Ishikawa (cell line): ENCODE data around the gene NCEH1.

Experiments used
- CEBPB ChIP-seq: IDR thresholded peaks from 2 replicates; pipeline ENCODE4 v1.6.1; 2012
- CREB1 ChIP-seq: IDR thresholded peaks from 2 replicates; pipeline ENCODE4 v1.6.1; 2012; ENCODE audit warnings: low read depth
- EGR1 ChIP-seq: IDR thresholded peaks from 2 replicates; pipeline ENCODE4 v1.6.1; 2012
- EP300 ChIP-seq: IDR thresholded peaks from 2 replicates; pipeline ENCODE4 v1.6.1; 2012; ENCODE audit warnings: borderline replicate concordance
- FOXM1 ChIP-seq: IDR thresholded peaks from 2 replicates; pipeline ENCODE4 v1.6.1; 2012; ENCODE audit warnings: low read depth, borderline replicate concordance
- NFIC ChIP-seq: IDR thresholded peaks from 2 replicates; pipeline ENCODE4 v1.6.1; 2012
- RAD21 ChIP-seq: IDR thresholded peaks from 2 replicates; pipeline ENCODE4 v1.6.1; 2012; ENCODE audit warnings: low read depth
- REST ChIP-seq: IDR thresholded peaks from 2 replicates; pipeline ENCODE4 v1.6.1; 2012; ENCODE audit warnings: low read depth, mild to moderate bottlenecking
- TAF1 ChIP-seq: IDR thresholded peaks from 2 replicates; pipeline ENCODE4 v1.6.1; 2012; ENCODE audit warnings: low read depth, mild to moderate bottlenecking
- TCF12 ChIP-seq: IDR thresholded peaks from 2 replicates; pipeline ENCODE4 v1.6.1; 2012; ENCODE audit warnings: low read depth
- TEAD4 ChIP-seq: IDR thresholded peaks from 2 replicates; pipeline ENCODE4 v1.6.1; 2012
- USF1 ChIP-seq: IDR thresholded peaks from 2 replicates; pipeline ENCODE4 v1.6.1; 2012
- YY1 ChIP-seq: IDR thresholded peaks from 2 replicates; pipeline ENCODE4 v1.6.1; 2012; ENCODE audit warnings: low read depth
- ZBTB7A ChIP-seq: IDR thresholded peaks from 2 replicates; pipeline ENCODE4 v1.6.1; 2012; ENCODE audit warnings: low read depth
- TF ChIP-seq, protein P1 (sequence below): IDR thresholded peaks from 2 replicates; pipeline ENCODE4 v1.6.1; 2012

NCEH1 gene

GRCh38 chr3:172643506-172644179 is 67.2 kb downstream of the NCEH1 start:
- TF ChIP-seq YY1 (no peak), EGR1 (no peak)

- TF ChIP-seq TAF1: no peak
- no peak for TF ChIP-seq ZBTB7A
- TF ChIP-seq EP300: no peak
- no peak for TF ChIP-seq YY1
- TF ChIP-seq NFIC: no peak
- no peak for TF ChIP-seq CREB1
- TF ChIP-seq USF1: no peak
- no peak for TF ChIP-seq RAD21
- no peak for TF ChIP-seq TCF12
- no peak for TF ChIP-seq EGR1
- no peak for TF ChIP-seq REST
- no peak for TF ChIP-seq FOXM1
- TF ChIP-seq, protein P1, sequence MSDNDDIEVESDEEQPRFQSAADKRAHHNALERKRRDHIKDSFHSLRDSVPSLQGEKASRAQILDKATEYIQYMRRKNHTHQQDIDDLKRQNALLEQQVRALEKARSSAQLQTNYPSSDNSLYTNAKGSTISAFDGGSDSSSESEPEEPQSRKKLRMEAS: no peak
- no peak for TF ChIP-seq TEAD4
- TF ChIP-seq CEBPB: no peak
These were observed 69.6 kb downstream of the NCEH1 start for GRCh38 chr3:172641291-172641690.

- TF ChIP-seq ZBTB7A (no peak), NFIC (no peak), RAD21 (no peak), EGR1 (no peak)
- TF ChIP-seq, protein P1: no peak
These were observed 70.1 kb downstream of the NCEH1 start for GRCh38 chr3:172640751-172641150.

GRCh38 chr3:172635588-172635987 is 75.3 kb downstream of the NCEH1 start:
- TF ChIP-seq REST (no peak), TCF12 (peak; percentile 62; the same call in 1 of the 2 replicates), USF1 (no peak), EP300 (peak; percentile 69; the same call in 1 of the 2 replicates), ZBTB7A (no peak), FOXM1 (no peak; the same call in 1 of the 2 replicates), TEAD4 (peak; percentile 45; the same call in 1 of the 2 replicates), CREB1 (no peak), RAD21 (no peak), EGR1 (no peak), NFIC (no peak; the same call in 1 of the 2 replicates), CEBPB (no peak), YY1 (peak; percentile 67; the same call in 1 of the 2 replicates), TAF1 (no peak)
- TF ChIP-seq, protein P1: no peak

- TF ChIP-seq TCF12 (no peak), NFIC (peak; percentile 15)
These were observed 75.9 kb downstream of the NCEH1 start for GRCh38 chr3:172634948-172635347.

GRCh38 chr3:172630316-172630715 is 80.6 kb downstream of the NCEH1 start:
- TF ChIP-seq FOXM1 (no peak), USF1 (no peak), YY1 (no peak), NFIC (no peak), TCF12 (no peak), TAF1 (no peak), REST (no peak), EP300 (no peak), EGR1 (no peak), ZBTB7A (no peak), CEBPB (no peak), TEAD4 (no peak), CREB1 (no peak), RAD21 (no peak)
- TF ChIP-seq, protein P1: no peak
